Bronchial epithelial cell (primary cell): ENCODE data around the gene CALD1. TPM values are rescaled to one million over a fixed set of nuclear protein-coding genes. Genes with fewer than 3 reads are reported as not detected.

Source experiments
- DNase-seq: peaks from one replicate; pipeline ENCODE4 v3.0.0-alpha.2; 2010; ENCODE audit warnings: low read depth
- FAIRE-seq: peaks from 2 replicates; lab custom pipeline; 2011; peaks lifted over from hg19 to GRCh38; lab: Jason Lieb, UNC
- H3K27me3 ChIP-seq: 2 replicates; pipeline ENCODE4 v1.5.1; 2011; ENCODE audit warnings: low read length; ENCODE audit not compliant: control insufficient read depth, insufficient read depth
- H3K36me3 ChIP-seq: 2 replicates; pipeline ENCODE4 v1.5.1; 2011; ENCODE audit warnings: low read length; ENCODE audit not compliant: control insufficient read depth, insufficient read depth
- H3K4me3 ChIP-seq: 2 replicates; pipeline ENCODE4 v1.5.1; 2011; ENCODE audit warnings: mild to moderate bottlenecking, low read depth, low read length, control low read depth
- total RNA-seq: library from RNA; depleted of rRNA; stranded (reverse); fragments of >200 nt; gene quantifications from 2 replicates; pipeline ENCODE4 v1.2.1, GENCODE V29; 2014
- TF ChIP-seq, protein P1 (sequence below): IDR thresholded peaks from 2 replicates; pipeline ENCODE4 v1.5.1; 2011; ENCODE audit warnings: mild to moderate bottlenecking, moderate library complexity, low read length, control low read depth, inconsistent platforms; ENCODE audit not compliant: insufficient read depth, severe bottlenecking

Gene CALD1
- total RNA-seq, 1 donor from 2014 or later = 71.3 TPM

DNA sequence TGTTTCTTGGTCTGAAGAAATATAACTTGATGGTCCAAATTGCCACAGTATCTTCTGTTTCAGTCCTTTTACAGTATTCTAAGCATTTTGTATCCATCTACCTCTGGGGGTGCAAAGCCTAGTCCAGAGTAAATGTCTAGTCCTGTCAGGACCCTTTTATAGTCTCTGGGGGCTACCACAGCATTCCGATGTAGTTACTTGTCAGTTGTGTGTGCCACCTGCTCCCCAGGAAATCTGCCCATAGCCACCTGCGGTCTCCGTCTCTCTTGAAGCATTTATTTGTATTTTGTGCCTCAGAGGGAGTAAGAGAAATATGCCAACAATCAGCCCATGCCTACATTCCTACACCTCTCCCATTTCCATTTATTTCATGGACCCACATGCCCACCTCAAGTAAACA is 219.7 kb downstream of the CALD1 start:
- TF ChIP-seq, protein P1, sequence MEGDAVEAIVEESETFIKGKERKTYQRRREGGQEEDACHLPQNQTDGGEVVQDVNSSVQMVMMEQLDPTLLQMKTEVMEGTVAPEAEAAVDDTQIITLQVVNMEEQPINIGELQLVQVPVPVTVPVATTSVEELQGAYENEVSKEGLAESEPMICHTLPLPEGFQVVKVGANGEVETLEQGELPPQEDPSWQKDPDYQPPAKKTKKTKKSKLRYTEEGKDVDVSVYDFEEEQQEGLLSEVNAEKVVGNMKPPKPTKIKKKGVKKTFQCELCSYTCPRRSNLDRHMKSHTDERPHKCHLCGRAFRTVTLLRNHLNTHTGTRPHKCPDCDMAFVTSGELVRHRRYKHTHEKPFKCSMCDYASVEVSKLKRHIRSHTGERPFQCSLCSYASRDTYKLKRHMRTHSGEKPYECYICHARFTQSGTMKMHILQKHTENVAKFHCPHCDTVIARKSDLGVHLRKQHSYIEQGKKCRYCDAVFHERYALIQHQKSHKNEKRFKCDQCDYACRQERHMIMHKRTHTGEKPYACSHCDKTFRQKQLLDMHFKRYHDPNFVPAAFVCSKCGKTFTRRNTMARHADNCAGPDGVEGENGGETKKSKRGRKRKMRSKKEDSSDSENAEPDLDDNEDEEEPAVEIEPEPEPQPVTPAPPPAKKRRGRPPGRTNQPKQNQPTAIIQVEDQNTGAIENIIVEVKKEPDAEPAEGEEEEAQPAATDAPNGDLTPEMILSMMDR = no peak
- FAIRE-seq (no peak), DNase-seq (no peak)
- H3K36me3 ChIP-seq = no peaks in the 10 kb centered on the region
- no peak overlapping the region for H3K4me3 ChIP-seq
- H3K27me3 ChIP-seq = no peaks in the 10 kb centered on the region

DNA sequence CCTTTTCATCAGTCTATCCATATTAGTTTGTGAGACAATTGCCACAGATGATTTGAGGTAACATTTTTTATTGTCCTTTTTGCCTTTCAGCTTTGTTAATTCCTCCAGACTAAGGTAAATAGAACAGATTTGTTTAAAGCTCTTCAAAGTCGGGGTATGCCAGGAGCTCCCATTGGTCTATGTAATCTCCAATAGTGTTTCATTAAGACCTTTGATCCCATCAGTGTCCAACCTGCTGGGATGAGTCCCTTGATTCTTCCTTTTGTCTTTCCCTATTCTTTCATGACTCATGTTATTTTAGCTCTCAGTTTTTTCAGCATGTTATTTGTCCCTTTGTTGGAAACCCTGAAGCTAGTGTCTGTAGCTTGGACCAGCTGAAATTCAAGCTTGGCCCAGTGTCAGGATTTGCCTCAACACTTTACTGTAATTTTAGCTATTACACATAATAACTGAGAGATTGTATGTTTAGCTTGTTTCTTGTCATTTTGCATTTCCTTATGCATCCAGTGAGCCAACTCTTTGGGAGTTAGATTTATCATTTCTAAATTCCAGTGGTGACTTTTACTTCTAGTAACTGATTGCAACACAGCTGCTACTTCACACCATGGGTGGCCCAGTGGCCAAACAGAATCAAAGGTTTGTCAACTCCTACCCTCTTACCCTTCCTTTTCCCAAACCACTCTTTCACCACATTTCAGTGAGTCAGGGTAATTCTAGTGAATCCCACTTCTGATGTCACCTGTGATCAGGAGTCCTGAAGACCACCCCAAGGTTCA is 222.1 kb downstream of the CALD1 start:
- Histone ChIP-seq H3K36me3 (no peaks in the 10 kb centered on the region), H3K27me3 (no peaks in the 10 kb centered on the region), H3K4me3 (no peak overlapping the region)
- no peak for FAIRE-seq
- DNase-seq = no peak
- TF ChIP-seq, protein P1 = no peak

GRCh38 chr7:135012229-135012628 is 232.8 kb downstream of the CALD1 start:
- Histone ChIP-seq H3K4me3 (no peak overlapping the region), H3K27me3 (no peaks in the 10 kb centered on the region), H3K36me3 (no peaks in the 10 kb centered on the region)
- FAIRE-seq = no peak
- TF ChIP-seq, protein P1 = no peak
- no peak for DNase-seq

Other genes starting within 250 kb of the CALD1 start
- gene AKR1B15, start 230.5 kb upstream of the CALD1 start, total RNA-seq = under 0.01 and 0.13 TPM in 2 replicates
- 14.2 and 16.6 TPM in 2 replicates for gene BPGM, start 132.8 kb upstream of the CALD1 start, total RNA-seq
- gene AGBL3, start 206.9 kb downstream of the CALD1 start, total RNA-seq = 1.8 and 2.7 TPM in 2 replicates